ENCODE results near the gene EEF2.
"Not testable (repeated sequence)": the region's sequence is repeated elsewhere in the genome, so short reads cannot be mapped to it uniquely, and the experiment has no call there.

EEF2 gene

GRCh38 chr19:3944018-3944721, 41.1 kb downstream of the EEF2 start:
- DNase-seq (ENCODE audit: low spot score), result no peak

GRCh38 chr19:3942790-3943409, 42.4 kb downstream of the EEF2 start:
- DNase-seq (ENCODE audit: low spot score), result no peak

DNA sequence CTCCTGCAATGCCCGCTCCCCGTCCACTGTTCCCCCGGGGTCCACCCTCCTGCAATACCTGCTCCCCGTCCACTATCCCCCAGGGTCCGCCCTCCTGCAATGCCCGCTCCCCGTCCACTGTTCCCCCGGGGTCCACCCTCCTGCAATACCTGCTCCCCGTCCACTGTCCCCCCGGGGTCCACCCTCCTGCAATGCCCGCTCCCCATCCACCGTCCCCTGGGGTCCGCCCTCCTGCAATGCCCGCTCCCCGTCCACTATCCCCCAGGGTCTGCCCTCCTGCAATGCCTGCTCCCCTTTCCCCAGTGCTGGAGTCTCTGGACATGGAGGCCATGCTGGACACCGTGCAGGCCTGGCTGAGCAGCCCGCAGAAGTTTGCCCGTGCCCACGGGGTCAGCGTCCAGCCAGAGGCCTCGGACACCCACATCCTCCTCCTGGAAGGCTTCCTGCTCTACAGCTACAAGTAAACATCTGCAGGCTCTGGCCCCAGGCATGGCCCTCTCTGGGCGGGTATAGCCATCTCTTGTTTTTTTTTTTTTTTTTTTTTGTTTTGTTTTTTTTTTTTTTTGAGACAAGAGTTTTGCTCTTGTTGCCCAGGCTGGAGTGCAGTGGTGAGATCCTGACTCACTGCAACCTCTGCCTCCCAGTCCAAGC, 46.8 kb downstream of the EEF2 start:
- not testable (repeated sequence) for DNase-seq (ENCODE audit: low spot score)

- DNase-seq (ENCODE audit: low spot score), result no peak
These were observed 48.5 kb downstream of the EEF2 start for GRCh38 chr19:3936506-3937442.

GRCh38 chr19:3932931-3933810, 52.1 kb downstream of the EEF2 start, which contains the start of gene NMRK2:
Gene NMRK2 (plus strand): TSS chr19:3933069. CDS start chr19:3933672, 603 bp downstream.
- no peak for DNase-seq (ENCODE audit: low spot score)

DNA sequence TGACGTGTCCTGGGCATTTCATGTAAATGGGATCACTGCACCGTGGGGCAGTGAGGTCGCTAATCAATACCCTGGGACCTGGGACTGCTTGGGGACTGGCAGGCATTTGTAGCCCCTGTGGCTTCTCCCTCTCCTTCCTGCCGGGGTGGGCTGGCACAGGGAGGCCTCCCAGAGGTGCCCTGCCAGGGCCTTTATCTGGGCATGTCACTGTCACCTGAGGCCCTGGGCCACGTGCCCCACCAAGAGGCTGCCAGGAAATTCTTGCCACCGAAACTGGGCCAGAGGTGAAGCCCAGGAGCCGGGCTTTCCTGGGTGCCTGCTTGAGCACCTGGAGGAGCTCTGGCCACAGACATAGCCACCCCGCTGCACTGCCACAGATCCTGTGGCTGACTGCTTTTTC, 54.2 kb downstream of the EEF2 start:
- DNase-seq (ENCODE audit: low spot score), result no peak
